ENCODE measurements around the gene SSTR5. TPM values are rescaled to one million over a fixed set of nuclear protein-coding genes. Genes with fewer than 3 reads are reported as not detected.

The SSTR5 gene
- total and polyA plus RNA-seq, 4 donors: not detected

GRCh38 chr16:1129106-1129960 lies 56.8 kb downstream of the SSTR5 start:
- Histone ChIP-seq H3K27ac (ENCODE audit: low read depth in 1 of 2, low read length in 2 of 2) (no peak overlapping the region), H3K27me3 (ENCODE audit: control insufficient read depth in 4 of 4, insufficient read depth in 4 of 4, low read length in 3 of 4) (no peaks in the 10 kb centered on the region), H3K4me3 (ENCODE audit: low read depth in 1 of 3, low read length in 3 of 3) (no peak overlapping the region), H3K9ac (ENCODE audit: low read depth in 1 of 2, low read length in 2 of 2) (no peak overlapping the region), H3K36me3 (ENCODE audit: control insufficient read depth in 4 of 4, insufficient read depth in 3 of 4, low read depth in 1 of 4, low read length in 3 of 4) (no peaks in the 10 kb centered on the region), H3K4me1 (ENCODE audit: control insufficient read depth in 4 of 4, insufficient read depth in 4 of 4, low read length in 3 of 4) (peaks cover 5 to 29% (median 17%) of the 10 kb centered on the region in 4 donors), H3K9me3 (ENCODE audit: control insufficient read depth in 4 of 4, low read length in 3 of 4) (no peaks in the 10 kb centered on the region)
- TF ChIP-seq RAD21 (IDR thresholded peaks at IDR 0.05): no peak
- DNase-seq (ENCODE audit: low spot score): no peak
- 95% methylated on average over 48 of the region's 48 CpGs for WGBS

- no peak overlapping the region for H3K4me3 ChIP-seq (ENCODE audit: low read depth in 1 of 3, low read length in 3 of 3)
- peaks cover 8 to 39% (median 24%) of the 10 kb centered on the region in 4 donors for H3K4me1 ChIP-seq (ENCODE audit: control insufficient read depth in 4 of 4, insufficient read depth in 4 of 4, low read length in 3 of 4)
- H3K9me3 ChIP-seq (ENCODE audit: control insufficient read depth in 4 of 4, low read length in 3 of 4): no peaks in the 10 kb centered on the region
- TF ChIP-seq RAD21 (IDR thresholded peaks at IDR 0.05) (no peak), FOXA1 (IDR thresholded peaks at IDR 0.05) (no peak), HNF4A (conservative IDR thresholded peaks at IDR 0.05) (no peak), FOXA2 (IDR thresholded peaks at IDR 0.05) (no peak)
- H3K27me3 ChIP-seq (ENCODE audit: control insufficient read depth in 4 of 4, insufficient read depth in 4 of 4, low read length in 3 of 4): no peaks in the 10 kb centered on the region
- no peak for DNase-seq (ENCODE audit: low spot score)
- no peak overlapping the region for H3K27ac ChIP-seq (ENCODE audit: low read depth in 1 of 2, low read length in 2 of 2)
- WGBS: 85% methylated on average over 8 of the region's 8 CpGs
- H3K9ac ChIP-seq (ENCODE audit: low read depth in 1 of 2, low read length in 2 of 2): no peak overlapping the region
- H3K36me3 ChIP-seq (ENCODE audit: control insufficient read depth in 4 of 4, insufficient read depth in 3 of 4, low read depth in 1 of 4, low read length in 3 of 4): no peaks in the 10 kb centered on the region
These were observed 57.8 kb downstream of the SSTR5 start for GRCh38 chr16:1130382-1130781.

Other genes with a start within 250 kb of the SSTR5 start
- 10 to 100 TPM in 1 of 2 donors, 1 to 10 TPM in 1; 8.8 to 24.3 TPM for gene LMF1, start 101.8 kb upstream of the SSTR5 start, total RNA-seq
- 10 to 100 TPM; 11.5 to 13.6 TPM for gene LMF1, start 101.8 kb upstream of the SSTR5 start, polyA plus RNA-seq
- gene SOX8, start 91.0 kb upstream of the SSTR5 start, total RNA-seq: under 1 TPM; 0.17 to 0.33 TPM
- gene SOX8, start 91.0 kb upstream of the SSTR5 start, polyA plus RNA-seq: under 1 TPM in 1 of 2 donors, not detected in 1; 0.05 TPM
- not detected for gene C1QTNF8, start 23.5 kb downstream of the SSTR5 start, total RNA-seq
- not detected for gene C1QTNF8, start 23.5 kb downstream of the SSTR5 start, polyA plus RNA-seq
- gene CACNA1H, start 80.4 kb downstream of the SSTR5 start, total RNA-seq: 1 to 10 TPM; 4.2 to 8.5 TPM
- gene CACNA1H, start 80.4 kb downstream of the SSTR5 start, polyA plus RNA-seq: 1 to 10 TPM in 1 of 2 donors, under 1 TPM in 1; 0.21 to 7.9 TPM
- gene TPSG1, start 152.5 kb downstream of the SSTR5 start, total RNA-seq: not detected
- gene TPSG1, start 152.5 kb downstream of the SSTR5 start, polyA plus RNA-seq: under 1 TPM in 1 of 2 donors, not detected in 1; 0.55 TPM
- gene TPSB2, start 157.4 kb downstream of the SSTR5 start, total RNA-seq: under 1 TPM; 0.09 to 0.67 TPM
- gene TPSB2, start 157.4 kb downstream of the SSTR5 start, polyA plus RNA-seq: 10 to 100 TPM in 1 of 2 donors, under 1 TPM in 1; 0.24 to 12.7 TPM
- gene TPSAB1, start 168.0 kb downstream of the SSTR5 start, total RNA-seq: 1 to 10 TPM in 1 of 2 donors, under 1 TPM in 1; 0.23 to 1.1 TPM
- 10 to 100 TPM in 1 of 2 donors, 1 to 10 TPM in 1; 1.4 to 10.8 TPM for gene TPSAB1, start 168.0 kb downstream of the SSTR5 start, polyA plus RNA-seq
- gene TPSD1, start 183.3 kb downstream of the SSTR5 start, total RNA-seq: under 1 TPM in 1 of 2 donors, not detected in 1; 0.28 TPM
- under 1 TPM in 1 of 2 donors, not detected in 1; 0.40 TPM for gene TPSD1, start 183.3 kb downstream of the SSTR5 start, polyA plus RNA-seq
- 10 to 100 TPM; 21.8 to 23.9 TPM for gene UBE2I, start 236.9 kb downstream of the SSTR5 start, total RNA-seq
- gene UBE2I, start 236.9 kb downstream of the SSTR5 start, polyA plus RNA-seq: 10 to 100 TPM; 19.4 to 23.2 TPM

Data from liver (tissue), 9 donors.